GM19035 (cell line): ENCODE measurements around the gene B3GALT5.

Experiments used
- ATAC-seq: cut with Tn5 transposase; IDR thresholded peaks from one replicate; pipeline ENCODE4 v1.9.1; 2021; ENCODE audit not compliant: unreplicated experiment

Gene B3GALT5

DNA sequence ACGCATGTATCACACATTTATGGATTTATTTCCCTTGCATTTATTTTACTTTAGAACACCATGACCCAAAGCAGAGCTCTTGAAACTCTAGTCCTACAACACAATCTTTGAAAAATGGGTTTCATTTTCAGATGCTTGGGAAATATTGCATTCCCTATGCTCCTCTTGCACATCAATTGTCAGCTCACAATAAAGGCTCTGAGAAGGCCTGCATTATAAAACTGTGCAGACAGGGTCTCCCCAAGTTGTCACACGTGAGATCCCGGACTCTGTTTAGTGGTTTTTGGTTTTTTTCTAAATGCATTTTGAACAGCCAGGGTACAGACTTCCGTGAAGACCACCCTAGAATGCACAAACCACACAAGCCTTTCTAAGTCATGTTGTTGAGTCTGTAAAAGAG lies 9.9 kb upstream of the B3GALT5 start:
- ATAC-seq = no peak

DNA sequence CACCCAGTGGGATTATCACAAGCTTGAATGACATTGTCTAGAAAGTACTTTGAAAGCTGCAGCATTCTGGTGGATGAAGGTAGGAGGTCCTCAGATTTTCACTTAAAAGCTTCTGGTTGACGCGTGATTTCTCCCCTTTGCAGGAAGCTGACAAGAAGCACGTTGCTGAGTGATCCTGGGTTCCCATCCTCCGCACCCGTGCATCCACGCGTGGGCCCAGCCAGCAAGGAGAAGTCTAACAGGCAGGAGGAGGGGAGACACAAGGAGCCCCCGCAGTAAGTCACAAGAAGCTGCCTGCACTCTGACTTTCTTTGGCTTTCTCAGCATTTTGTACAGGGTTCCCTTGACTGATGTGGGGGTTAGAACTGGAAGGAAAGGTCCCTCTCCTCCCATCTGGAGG lies 7.8 kb upstream of the B3GALT5 start:
- ATAC-seq = no peak

DNA sequence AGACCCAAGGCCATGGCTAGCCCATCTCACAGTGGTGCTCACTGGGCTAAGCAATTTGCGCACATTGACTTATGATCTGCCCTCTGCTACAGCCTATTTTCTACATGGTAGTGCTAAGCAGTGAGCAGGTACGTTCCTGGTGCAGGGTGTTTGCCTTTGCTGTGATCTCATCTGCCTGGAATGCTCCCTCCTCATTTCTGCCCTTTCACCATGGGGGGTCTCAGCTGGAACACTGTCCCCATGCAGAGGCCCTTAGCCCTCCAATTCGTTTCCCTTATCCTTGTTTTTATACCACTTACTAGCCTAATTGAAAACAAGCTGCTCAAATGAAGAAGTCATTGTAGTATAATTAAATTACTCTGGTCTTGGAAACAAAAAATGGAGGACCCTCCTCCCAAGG lies 2.0 kb upstream of the B3GALT5 start:
- ATAC-seq = no peak

DNA sequence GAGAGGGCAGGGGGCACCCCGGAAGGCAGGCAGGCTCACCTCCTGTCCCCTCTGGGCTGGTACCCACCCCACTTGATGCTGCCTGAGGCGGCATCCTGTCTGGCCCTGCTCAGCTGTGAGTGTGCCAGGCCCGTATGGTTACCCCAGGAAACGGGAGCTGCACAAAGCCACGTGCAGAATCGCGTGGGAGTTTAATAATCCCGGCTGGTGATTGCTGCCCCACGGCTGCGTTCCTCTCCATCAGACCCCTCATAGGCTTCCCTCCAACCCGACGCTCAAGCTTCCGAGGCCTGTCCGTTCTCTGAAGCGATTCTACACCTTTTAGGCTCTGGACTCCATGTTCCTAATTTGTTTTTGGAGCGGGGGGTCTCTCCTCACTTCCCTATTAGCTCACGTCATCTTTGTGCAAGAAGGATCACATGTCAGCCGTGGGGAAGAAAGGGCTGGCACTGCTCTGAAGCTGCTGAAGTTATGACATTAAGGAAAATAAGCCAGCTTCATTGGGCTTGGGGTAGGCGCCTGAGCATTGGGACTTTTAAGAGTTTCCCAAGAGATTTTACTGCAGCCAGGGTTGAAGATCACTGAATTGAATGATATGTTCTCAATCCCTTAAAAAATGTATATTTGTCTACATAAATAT lies 1.1 kb upstream of the B3GALT5 start:
- no peak for ATAC-seq

GRCh38 chr21:39613041-39613934 lies 548 bp downstream of the B3GALT5 start:
- ATAC-seq = no peak

DNA sequence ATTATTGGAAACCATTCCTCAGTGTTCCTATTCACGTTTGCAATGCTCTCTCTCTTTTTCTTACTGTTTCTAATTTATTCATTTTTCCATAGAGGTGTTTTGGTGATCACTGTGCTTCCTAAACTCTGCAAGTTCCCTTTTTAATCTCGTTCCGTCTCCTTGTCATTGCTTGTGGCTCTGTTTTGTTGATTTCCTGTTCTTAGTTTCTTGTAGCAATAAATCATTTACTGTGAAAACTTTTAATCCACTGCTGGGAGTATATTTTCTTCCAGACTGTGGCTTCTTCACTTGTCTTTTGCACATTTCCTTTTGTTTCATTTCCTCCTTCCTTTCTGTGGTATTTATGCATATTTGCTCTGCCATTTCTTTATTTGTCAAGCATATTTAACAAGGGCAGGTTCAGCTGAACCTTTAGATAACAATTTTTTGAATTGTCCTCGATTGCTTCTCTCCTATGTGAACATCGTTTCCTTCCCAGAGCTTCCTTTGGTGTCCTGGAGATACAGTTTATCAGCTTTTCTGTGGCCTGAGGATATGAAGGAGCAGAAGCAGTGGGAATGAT lies 3.6 kb downstream of the B3GALT5 start:
- no peak for ATAC-seq

DNA sequence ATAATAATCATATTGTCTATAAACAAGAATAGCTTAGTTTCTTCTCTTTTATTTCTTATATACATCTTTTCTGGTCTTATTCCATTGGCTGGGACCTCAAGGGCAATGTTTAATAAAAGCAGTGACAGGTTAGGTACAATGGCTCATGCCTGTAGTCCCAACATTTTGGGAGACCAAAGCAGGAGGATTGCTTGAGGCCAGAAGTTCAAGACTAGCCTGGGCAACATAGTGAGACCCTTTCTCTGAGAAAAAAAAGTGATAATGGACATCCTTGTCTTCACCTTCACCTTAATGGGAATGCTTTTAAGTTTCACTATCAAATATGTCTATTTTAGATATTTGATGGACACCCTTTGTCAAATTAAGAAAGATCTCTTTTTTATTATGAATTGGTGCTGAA lies 8.1 kb downstream of the B3GALT5 start:
- no peak for ATAC-seq

DNA sequence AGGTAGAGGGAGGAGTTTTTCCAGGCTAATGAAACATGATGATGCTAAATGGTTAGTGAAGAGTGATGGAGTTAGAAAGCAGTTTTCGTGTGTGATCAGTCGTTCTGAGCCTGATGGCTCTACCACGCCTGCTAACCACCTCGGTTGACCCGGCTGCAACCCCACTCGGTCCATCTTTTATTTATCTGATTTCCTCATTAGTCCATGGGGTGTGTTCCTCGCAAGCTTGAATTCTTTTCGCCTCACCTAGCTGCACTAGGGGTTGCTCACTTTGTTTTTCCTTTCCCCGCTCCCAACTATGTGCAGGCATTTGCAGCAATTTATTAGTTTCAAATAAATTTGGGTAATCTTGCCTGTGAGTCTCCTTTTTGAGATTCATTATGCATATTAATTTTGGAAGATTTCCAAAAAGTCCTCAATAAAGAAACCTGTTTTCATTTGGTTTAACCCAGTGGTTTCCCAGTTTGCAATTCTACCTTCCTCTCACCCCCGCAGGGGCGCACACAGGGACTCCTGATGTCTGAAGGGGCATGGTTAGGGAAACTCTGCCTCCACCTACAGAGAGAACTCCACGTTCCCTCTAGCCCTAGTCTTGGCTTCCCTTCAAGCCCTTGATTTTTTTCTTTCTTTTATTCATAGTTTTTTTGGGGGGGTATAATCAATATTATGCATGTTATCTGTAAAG lies 12.6 kb downstream of the B3GALT5 start:
- ATAC-seq = no peak

GRCh38 chr21:39628385-39628784 lies 15.6 kb downstream of the B3GALT5 start:
- no peak for ATAC-seq

DNA sequence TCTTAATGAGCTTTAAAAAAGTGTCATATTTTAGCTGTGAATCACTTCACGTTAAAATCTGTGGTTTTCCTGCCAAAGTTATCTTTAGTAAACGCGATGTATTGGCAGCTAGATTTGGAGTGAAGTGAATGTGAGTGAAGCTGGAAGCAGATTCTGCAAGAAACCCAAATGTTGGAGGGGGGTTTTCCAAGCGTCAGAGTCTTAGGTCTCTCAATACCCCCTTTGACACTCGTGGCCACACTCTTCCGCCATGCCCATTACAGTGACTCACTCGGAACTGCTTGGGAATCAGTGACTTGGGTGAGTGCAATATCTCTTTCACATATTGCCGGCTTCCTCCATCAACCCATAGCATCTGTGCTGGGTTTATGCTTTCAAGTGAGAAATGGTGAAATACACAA lies 17.5 kb downstream of the B3GALT5 start:
- ATAC-seq = no peak

GRCh38 chr21:39630827-39631226 lies 18.1 kb downstream of the B3GALT5 start:
- no peak for ATAC-seq

DNA sequence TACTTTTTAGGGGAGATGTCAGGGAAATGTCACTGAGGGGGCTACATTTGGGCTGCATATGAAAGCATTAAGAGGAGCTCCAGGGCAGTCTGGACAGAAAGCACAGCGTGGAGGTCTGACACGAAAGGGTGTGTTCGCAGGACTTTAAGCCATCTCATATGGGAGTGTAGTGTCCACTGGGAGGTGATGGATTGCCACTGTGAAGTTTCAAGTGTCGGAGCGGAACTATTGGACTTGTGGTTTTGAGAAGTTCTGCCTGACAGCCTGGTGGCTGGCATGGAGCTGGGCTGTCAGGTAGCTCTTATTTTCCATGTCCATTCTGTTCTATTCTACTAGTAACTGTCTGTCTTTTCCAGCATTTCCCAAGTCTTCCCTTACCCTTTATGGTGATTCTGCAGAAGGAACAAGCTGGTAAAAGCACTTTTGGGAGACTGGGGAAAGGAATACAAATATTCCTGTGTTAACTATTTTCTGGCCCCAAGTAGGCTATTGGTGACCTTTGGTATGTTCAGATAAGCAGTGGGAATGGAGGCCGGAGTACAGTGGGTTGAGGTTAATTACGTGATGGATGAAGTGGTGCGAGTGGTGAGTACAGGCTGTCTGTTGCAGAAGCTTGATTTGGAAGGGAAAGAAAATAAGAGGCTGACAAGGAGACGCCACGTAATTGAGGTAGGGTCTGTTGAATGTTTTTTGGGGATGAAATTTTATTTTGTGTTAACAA lies 19.3 kb downstream of the B3GALT5 start:
- no peak for ATAC-seq

- ATAC-seq = no peak
Observed at GRCh38 chr21:39632796-39633442, 20.2 kb downstream of the B3GALT5 start.

DNA sequence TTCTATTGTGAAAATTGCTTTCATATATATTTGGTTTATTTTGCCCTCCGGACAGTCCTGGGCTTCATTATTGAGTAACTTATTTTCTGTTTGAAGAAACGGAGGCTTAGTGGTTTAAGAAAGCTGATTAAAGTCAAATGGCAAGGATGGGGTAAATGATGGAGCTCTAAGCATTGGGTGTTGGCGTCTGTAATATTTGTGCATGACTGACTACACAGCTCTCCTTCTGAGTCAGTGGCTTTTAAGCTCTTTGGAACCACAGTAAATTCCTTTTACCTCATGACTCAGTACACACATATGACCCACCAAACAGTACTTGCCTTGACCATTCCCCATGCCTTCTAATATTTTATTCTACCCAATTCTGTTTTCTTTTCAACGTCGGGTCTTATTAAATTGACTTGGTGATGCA lies 21.0 kb downstream of the B3GALT5 start:
- ATAC-seq = no peak

DNA sequence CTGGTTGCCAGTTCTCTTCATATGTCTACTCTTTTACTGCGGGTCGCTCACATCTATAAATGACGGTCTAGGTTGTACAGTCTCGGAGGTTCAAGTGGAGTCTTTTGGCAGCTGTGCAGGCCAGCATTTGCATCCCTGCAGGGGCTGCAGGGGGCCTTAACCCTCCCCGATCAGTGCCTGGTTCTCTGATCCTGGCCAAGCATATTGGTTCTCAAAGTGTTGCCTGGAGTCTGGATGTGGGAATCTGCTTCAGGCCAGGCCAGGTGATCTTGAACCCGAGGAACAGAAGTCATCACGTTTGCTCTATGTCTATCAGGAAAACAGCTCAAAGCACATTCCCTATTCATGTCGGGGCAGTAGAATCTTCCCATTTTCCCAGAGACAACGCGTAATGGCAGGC lies 21.8 kb downstream of the B3GALT5 start:
- ATAC-seq = no peak

DNA sequence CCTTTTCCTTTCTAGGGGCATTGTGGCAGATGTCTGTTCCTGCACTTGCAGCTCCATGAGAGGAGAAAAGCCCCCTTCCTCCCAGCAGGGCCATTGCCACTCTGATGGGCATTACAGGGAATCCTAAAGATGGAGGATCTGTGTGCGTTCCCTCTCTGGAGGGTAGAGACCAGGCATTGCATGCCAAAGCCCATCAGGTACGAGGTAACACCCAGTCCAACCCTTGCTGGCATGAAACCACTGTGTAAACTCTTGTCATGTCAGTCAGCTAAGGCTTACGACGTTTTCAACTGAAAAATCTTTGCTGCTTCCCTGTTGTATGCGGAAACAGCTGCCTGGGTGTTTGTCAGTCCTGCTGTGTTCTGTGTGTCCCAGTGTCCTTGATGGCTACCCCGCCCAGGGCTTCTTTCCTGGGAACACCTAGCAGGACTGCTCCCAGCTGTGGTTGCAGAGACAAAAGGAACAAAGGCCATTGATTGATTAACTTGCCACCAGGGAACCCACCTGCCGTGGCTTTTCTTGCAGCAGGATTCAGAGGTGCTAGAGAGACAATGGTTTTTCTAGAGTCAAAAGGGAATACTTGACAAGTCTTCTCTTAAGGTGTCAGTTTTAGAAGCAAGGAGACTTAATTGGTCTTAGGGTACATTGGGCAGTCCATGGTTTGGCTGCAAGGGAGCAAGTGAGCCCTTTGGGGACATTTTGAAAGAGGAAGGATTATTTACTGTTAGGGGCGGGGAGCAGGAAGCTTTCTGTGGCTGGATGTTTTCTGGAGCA lies 24.6 kb downstream of the B3GALT5 start:
- no peak for ATAC-seq

DNA sequence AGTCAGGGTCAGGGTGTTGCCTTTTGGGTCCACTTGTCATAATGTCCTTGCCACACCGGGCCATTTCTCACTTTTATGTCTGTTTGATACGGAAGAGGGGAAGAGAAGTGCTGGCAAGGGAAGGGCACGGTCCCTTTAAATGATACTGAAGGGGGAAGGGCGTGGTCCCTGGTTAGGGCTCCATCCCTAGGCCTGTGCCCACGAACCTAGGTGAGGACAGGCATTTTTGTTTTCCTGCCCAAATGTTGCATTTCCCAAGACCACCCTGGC lies 25.2 kb downstream of the B3GALT5 start:
- ATAC-seq = no peak

- ATAC-seq = no peak
Observed at GRCh38 chr21:39638281-39638680, 25.5 kb downstream of the B3GALT5 start.

DNA sequence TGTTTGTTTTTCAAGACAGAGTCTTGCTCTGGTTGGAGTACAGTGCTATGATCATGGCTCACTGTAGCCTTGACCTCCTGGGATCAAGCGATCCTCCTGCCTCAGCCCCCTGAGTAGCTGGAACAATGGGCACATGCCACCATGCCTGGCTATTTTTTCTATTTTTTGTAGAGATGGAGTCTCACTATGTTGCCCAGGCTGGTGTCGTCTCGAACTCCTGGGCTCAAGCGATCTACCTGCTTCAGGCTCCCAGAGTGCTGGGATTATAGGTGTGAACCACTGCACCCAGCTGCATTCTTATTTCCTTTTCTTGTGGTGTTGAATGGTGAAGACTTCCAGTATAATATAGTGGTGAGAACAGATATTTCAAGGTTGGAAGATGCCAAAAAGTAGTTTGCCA lies 28.0 kb downstream of the B3GALT5 start:
- no peak for ATAC-seq

DNA sequence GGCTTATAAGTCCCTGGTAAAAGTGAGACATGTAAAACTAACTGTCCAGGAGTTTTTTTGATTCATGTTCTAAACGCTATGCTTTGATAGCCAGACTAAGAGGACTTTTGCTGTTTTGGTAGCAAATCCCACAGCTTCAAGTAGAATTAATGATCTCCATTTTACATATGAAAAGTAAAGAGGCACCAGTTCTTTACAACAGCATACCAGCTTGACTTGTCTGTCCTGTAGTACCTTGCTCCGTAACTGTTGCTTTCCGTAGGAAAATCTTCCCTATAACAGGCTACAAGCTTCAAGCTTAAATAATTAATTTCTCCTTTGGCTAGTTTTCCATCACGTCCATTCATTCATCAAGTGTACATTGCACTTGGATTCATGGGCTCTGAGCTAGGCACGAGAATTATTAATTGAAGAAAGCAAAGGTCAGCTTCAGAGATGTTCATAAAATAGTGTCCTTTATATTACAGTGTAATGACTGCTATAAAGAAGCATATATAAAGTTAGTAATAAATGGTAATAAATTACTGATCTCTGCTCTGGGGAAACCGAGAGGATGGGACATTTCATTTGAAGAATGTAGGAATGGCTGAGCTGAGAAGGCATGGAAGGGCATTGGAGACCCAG lies 29.2 kb downstream of the B3GALT5 start:
- ATAC-seq = no peak
